ENCODE results near the gene DCST1.

DNA sequence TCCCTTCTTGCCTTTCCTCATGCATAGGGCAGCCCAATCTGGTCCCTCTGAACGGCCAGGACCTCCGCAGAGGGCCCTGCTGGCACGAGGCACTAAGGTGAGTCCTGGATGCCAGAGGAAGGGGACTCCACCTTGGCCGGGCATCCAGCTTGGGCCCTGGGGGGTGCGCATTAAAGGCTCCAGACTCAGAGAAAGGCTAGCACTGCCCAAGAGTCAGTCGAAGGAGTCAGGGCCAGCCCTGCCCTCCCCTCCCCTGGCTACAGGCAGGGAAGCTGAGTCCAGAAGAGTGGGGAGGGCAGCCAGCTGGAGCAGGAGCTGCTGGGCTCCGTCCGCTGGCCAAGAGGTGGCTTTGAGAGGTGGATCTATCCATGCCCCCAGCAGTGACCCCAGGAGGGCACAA, 27.1 kb downstream of the DCST1 start:
- no peak for TF ChIP-seq CTCF (IDR thresholded peaks at IDR 0.05)
- no peak for TF ChIP-seq POLR2A (IDR thresholded peaks at IDR 0.05)
